ENCODE measurements around the gene SPOCD1.
A peak's percentile ranks its signal among the peaks of the same experiment; 100 is the strongest.

The SPOCD1 gene

DNA sequence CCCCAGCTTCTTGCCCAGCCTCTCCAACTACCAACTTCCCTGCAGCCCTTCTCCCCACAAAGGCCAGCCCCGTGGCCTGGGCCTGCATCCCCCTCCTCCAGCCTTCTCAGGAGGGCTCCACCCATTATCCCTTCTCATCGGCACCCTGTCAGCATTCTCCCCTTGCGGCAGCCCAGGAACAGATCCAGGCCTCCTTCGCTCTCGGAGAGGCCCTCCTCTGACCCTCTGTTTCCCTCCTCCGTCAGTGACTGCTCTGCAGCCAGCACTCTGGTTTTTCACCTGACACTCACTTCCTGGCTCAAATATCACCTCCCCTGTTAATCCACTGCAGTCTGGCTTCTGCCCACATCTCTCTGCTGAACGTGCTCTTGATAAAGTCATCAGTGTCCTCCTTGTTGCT is 69.1 kb downstream of the SPOCD1 start:
- TF ChIP-seq, protein P1, sequence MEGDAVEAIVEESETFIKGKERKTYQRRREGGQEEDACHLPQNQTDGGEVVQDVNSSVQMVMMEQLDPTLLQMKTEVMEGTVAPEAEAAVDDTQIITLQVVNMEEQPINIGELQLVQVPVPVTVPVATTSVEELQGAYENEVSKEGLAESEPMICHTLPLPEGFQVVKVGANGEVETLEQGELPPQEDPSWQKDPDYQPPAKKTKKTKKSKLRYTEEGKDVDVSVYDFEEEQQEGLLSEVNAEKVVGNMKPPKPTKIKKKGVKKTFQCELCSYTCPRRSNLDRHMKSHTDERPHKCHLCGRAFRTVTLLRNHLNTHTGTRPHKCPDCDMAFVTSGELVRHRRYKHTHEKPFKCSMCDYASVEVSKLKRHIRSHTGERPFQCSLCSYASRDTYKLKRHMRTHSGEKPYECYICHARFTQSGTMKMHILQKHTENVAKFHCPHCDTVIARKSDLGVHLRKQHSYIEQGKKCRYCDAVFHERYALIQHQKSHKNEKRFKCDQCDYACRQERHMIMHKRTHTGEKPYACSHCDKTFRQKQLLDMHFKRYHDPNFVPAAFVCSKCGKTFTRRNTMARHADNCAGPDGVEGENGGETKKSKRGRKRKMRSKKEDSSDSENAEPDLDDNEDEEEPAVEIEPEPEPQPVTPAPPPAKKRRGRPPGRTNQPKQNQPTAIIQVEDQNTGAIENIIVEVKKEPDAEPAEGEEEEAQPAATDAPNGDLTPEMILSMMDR (IDR thresholded peaks at IDR 0.05; ENCODE audit: low read depth, low read length): no peak
- TF ChIP-seq, protein P2, sequence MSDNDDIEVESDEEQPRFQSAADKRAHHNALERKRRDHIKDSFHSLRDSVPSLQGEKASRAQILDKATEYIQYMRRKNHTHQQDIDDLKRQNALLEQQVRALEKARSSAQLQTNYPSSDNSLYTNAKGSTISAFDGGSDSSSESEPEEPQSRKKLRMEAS (IDR thresholded peaks at IDR 0.05; ENCODE audit: low read depth, low read length): no peak
- H3K4me3 ChIP-seq (ENCODE audit: low read depth, low read length): no peak overlapping the region

DNA sequence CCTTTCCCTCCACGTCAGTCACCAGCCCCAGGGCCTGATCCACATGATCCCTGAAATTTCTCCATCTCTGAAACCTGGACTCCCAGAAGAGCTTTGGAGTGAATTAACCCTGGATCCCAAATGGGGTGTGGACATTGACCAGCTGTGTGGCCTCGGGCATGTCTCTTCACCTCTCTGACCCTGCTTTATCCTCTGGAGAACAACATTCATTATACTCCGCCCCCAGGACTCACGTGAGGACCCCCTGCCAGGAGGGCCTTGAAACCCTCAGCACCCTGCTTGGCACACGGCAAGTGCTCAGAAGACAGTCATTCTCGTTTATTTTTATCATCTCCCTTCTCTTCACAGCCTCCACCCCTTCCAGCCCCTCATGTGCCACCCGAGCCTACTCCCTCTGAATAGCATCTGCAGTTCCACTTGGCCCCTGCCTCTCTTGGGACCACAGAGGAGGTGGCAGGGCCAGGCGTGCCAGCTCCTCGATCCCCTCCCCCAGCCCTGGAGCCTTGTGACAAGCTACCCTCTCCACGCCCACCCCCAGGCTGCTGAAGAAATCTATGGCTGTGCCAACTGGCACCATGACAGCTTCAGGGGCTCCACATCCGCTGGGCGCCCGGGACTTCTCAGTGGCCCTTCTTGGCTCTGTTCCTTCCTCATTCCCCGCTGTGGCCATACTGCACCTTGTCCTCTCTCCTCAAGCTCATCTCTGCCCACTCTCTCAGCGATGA is 69.7 kb downstream of the SPOCD1 start:
- TF ChIP-seq POLR2A (IDR thresholded peaks at IDR 0.05; ENCODE audit: extremely low read depth, insufficient read length): no peak
- no peak for TF ChIP-seq MYC (IDR thresholded peaks at IDR 0.05; ENCODE audit: low read depth, low read length)
- TF ChIP-seq, protein P2 (IDR thresholded peaks at IDR 0.05; ENCODE audit: low read depth, low read length): no peak
- TF ChIP-seq, protein P1 (IDR thresholded peaks at IDR 0.05; ENCODE audit: low read depth, low read length): no peak
- no peak overlapping the region for H3K4me3 ChIP-seq (ENCODE audit: low read depth, low read length)
- DNase-seq (ENCODE audit: low read depth): no peak

More for the DNA sequence above, 69.1 kb downstream of the SPOCD1 start:
- no peak for DNase-seq (ENCODE audit: low read depth)

DNA sequence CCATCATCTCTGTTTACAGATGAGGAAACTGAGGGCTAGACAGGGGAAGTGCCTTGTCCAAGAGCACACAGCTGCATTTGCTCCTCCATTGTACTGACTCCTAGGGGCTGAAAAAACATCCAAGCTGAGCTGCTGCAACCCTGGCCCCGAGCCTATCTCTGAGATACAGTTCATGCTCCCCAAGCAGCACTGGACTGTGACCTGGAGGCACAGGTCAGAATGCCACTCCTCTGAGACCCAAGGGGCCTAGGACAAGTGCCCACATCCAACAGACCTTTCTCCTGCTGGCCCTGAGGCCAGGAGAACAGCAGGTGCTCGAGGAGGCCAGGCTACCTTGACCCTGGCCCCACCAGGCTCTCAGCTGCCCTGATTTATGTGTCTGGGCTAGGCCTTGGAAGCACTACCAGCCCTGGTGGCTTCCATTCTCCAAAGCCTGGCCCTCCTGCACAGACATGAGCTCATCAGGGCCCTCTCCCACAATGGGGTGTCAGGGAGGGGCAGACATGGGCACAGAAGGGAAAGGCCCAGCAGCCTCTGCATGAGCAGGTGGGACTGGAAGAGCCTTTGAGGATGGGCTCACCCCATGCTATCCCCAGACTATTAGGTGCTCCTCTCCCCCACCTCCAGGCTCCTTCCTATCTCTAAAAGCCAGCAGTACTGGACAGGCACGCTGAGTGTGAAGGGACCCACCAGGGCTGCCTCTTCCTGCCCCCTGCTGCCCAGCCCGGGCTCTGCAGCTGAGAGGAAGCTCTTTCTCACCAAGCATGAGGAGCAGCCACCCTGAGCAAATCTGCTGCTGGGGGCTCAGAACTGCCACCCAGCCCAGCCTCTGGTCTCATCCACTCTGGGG is 70.5 kb downstream of the SPOCD1 start:
- TF ChIP-seq, protein P2 (IDR thresholded peaks at IDR 0.05; ENCODE audit: low read depth, low read length): no peak
- TF ChIP-seq POLR2A (IDR thresholded peaks at IDR 0.05; ENCODE audit: extremely low read depth, insufficient read length): no peak
- TF ChIP-seq, protein P1 (IDR thresholded peaks at IDR 0.05; ENCODE audit: low read depth, low read length): peak; percentile 94
- peak; percentile 67 for DNase-seq (ENCODE audit: low read depth)
- H3K4me3 ChIP-seq (ENCODE audit: low read depth, low read length): no peak overlapping the region

DNA sequence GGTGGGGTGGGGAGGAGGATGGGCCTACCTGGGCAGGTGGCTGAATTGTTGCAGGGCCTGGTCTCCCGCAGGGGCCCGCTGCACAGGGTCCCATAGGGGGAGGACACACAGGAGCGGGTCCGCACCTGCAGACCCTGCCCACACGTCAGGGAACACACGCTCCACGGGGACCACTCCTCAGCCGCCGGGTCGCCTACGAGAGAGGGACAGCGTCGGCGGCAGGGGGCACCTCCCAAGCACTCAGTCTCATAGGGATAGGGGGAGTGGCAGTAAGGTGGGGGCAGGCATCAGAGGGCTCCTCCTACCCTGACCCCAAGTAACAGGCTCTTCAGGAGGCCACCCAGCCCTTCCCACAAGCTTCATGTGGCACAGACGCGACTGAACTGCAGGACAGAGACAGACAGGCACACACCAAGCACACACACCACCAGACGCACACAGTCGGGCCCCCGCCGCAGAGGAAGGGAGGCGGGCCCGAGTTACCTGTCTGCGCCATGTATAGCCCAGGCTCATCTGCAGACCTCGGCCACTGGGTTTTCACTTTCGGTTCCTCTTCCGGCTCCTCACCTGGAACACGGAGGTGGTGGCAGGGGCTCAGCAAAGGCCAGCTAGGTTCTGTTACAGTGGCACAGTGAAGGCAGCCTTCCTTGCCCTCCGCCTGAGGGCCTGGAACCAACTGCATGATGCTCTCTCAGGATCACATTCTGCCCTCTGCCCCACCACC is 71.5 kb downstream of the SPOCD1 start:
- TF ChIP-seq, protein P1 (IDR thresholded peaks at IDR 0.05; ENCODE audit: low read depth, low read length): no peak
- TF ChIP-seq POLR2A (IDR thresholded peaks at IDR 0.05; ENCODE audit: extremely low read depth, insufficient read length): no peak
- TF ChIP-seq, protein P2 (IDR thresholded peaks at IDR 0.05; ENCODE audit: low read depth, low read length): no peak
- TF ChIP-seq MYC (IDR thresholded peaks at IDR 0.05; ENCODE audit: low read depth, low read length): no peak
- no peak for DNase-seq (ENCODE audit: low read depth)

DNA sequence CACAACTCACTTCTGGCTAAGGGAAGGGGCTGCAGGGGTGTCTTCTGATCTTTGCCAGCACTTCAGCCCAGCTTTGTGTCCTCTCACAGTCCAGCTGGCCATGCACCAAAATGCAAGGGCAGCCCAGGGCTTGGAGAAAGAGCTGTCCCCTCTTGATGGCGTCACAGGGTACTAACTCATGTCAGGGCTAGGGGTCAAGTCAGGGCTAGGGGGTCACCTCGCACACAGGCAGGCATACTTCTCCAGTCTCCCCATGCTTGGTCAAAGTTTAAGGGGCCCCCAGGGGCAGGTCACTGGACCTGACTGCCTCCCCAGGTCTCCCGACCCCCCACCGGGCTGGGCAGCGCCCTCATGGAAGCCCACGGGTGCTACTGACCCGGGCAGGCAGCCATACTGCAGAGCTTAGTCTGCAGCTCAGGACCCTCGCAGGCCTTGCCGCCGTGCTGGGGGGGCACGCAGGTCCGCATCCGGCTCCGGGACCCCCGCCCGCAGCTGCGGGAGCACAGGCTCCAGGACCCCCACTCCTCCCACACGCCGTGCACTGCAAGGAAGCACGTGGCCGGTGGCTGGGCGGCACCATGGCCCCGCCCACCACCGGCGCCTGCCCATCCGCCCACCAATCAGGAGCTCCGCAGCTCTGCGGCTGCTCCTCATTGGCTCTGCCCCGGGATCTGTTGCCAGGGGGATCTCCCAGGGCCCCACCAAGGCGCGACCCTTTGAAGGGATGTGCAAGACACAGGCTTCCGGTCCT is 73.2 kb downstream of the SPOCD1 start:
- DNase-seq (ENCODE audit: low read depth): no peak
- no peak overlapping the region for H3K4me3 ChIP-seq (ENCODE audit: low read depth, low read length)
- TF ChIP-seq, protein P2 (IDR thresholded peaks at IDR 0.05; ENCODE audit: low read depth, low read length): no peak
- TF ChIP-seq, protein P1 (IDR thresholded peaks at IDR 0.05; ENCODE audit: low read depth, low read length): no peak
- TF ChIP-seq MYC (IDR thresholded peaks at IDR 0.05; ENCODE audit: low read depth, low read length): no peak
- no peak for TF ChIP-seq POLR2A (IDR thresholded peaks at IDR 0.05; ENCODE audit: extremely low read depth, insufficient read length)

More for the DNA sequence above, 71.5 kb downstream of the SPOCD1 start:
- no peak overlapping the region for H3K4me3 ChIP-seq (ENCODE audit: low read depth, low read length)
